Fibroblast of skin of left quadriceps (primary cell): ENCODE results near the gene SPATA31D3.
"Not testable (repeated sequence)": the region's sequence is repeated elsewhere in the genome, so short reads cannot be mapped to it uniquely, and the experiment has no call there.

Source experiments
- DNase-seq, 2 experiments: peaks; one replicate each; pipeline ENCODE4 v3.0.0-alpha.2; 2013; ENCODE audit warnings: low read depth in 2 of 2

SPATA31D3 gene

GRCh38 chr9:81976351-81976750, 33.1 kb downstream of the SPATA31D3 start:
- DNase-seq = no peak

GRCh38 chr9:81979196-81979595, 35.9 kb downstream of the SPATA31D3 start:
- no peak for DNase-seq

- peak; percentile 18 to 22 for DNase-seq
Measured at GRCh38 chr9:81980568-81980967, 37.3 kb downstream of the SPATA31D3 start.

- DNase-seq = no peak
Measured at GRCh38 chr9:81981883-81982282, 38.6 kb downstream of the SPATA31D3 start.

GRCh38 chr9:81984928-81985327, 41.6 kb downstream of the SPATA31D3 start:
- no peak for DNase-seq

- DNase-seq = no peak
Measured at GRCh38 chr9:81986051-81986450, 42.8 kb downstream of the SPATA31D3 start.

GRCh38 chr9:81988472-81988871, 45.2 kb downstream of the SPATA31D3 start, which contains the start of gene SPATA31D1:
Gene SPATA31D1 (plus strand): TSS chr9:81988772. CDS start chr9:81988819, 47 bp downstream.
- DNase-seq = not testable (repeated sequence)

GRCh38 chr9:81989700-81990099, 46.4 kb downstream of the SPATA31D3 start:
- DNase-seq = no peak

GRCh38 chr9:81993656-81994055, 50.4 kb downstream of the SPATA31D3 start:
- DNase-seq = no peak
